Measurements from ENCODE around the gene FSD1L. TPM values are rescaled to one million over a fixed set of nuclear protein-coding genes. Genes with fewer than 3 reads are reported as not detected.

FSD1L gene
- 10 to 100 TPM in 2 of 4 donors, 1 to 10 TPM in 2; 8.5 to 19.6 (median 12.4) TPM for total RNA-seq

DNA sequence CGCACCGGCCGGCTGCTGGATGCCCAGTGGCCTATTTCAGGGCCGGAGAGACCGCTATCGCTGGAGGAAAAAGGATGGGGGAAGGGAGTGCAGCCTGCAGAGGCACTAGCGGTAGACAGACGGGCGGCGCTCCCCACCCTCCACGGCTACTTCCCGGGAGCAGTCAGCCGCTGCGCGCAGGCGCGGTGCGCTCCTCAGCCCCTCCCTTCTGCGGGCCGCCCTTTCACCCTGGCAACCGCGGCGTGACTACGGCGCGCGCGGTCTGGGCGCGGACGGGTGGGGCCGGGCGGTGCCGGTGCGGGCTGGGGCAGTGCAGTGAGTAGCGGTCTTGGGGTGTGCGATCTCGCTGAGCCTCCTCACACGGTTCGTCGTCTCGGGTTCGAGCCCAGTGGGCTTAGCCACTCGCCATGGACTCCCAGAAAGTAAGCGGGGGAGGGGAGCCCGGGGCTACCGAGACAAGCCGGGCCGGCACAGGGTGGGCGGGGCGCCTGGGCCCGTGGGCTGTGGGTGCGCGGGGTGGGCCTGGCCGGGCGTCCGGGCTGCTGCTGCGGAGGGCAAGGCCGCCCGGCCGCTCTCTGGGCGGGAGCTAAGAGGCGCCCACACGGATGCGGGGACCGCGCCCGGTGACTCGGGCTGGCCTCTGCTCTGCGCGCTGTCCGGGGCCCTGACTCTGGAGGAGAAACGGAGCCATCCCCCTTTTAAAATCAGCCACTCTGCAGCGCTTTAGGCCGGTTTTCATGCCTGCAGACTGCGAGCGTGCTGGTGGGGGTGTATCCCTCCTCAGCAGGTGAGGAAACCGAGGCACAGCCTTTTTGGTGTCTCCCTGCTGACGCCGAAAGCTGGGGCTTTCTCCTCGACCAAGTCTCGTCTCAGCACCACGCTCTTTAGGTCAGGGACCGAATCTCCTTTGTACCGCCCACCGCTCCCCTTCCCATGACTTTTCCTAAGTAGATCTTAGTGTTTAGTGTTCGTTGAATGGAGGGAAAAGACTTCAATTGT lies at the start of gene FSD1L:
TSS of gene FSD1L (plus strand) at position 221 of the 999 bp plus-strand sequence. CDS start at position 408, 187 bp downstream.
- Histone ChIP-seq H3K36me3 (no peaks in the 10 kb centered on the region), H3K4me3 (peak within 1 kb of the TSS; percentile 70 to 94 (median 74)), H3K9me3 (no peaks in the 10 kb centered on the region), H3K4me1 (peaks cover 49 to 60% of the 10 kb centered on the region in 2 donors), H3K27me3 (no peaks in the 10 kb centered on the region), H3K27ac (peak within 1 kb of the TSS; percentile 93 to 96 (median 95))
- in situ Hi-C loops (cut with MboI; ENCODE audit: low sequenced_read_pairs in 4 of 4) (loop anchor here in 2 of 4 donors (25.0 kb wide), 2 partner anchors 239 to 264 kb away; partner anchors contain the start of gene TMEM38B (in 1 of the 2)), intact Hi-C loops (cut with DNase I; ENCODE audit: low total_unique reads) (loop anchor here (10.0 kb wide), 2 partner anchors 107 to 453 kb away; partner anchors contain the start of gene FKTN)
- ATAC-seq (peak; percentile 57 to 66), DNase-seq (peak; percentile 88 to 94)
- peak; percentile 86 to 97 for TF ChIP-seq POLR2A (IDR thresholded peaks at IDR 0.05)
- TF ChIP-seq, protein P1, sequence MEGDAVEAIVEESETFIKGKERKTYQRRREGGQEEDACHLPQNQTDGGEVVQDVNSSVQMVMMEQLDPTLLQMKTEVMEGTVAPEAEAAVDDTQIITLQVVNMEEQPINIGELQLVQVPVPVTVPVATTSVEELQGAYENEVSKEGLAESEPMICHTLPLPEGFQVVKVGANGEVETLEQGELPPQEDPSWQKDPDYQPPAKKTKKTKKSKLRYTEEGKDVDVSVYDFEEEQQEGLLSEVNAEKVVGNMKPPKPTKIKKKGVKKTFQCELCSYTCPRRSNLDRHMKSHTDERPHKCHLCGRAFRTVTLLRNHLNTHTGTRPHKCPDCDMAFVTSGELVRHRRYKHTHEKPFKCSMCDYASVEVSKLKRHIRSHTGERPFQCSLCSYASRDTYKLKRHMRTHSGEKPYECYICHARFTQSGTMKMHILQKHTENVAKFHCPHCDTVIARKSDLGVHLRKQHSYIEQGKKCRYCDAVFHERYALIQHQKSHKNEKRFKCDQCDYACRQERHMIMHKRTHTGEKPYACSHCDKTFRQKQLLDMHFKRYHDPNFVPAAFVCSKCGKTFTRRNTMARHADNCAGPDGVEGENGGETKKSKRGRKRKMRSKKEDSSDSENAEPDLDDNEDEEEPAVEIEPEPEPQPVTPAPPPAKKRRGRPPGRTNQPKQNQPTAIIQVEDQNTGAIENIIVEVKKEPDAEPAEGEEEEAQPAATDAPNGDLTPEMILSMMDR (IDR thresholded peaks at IDR 0.05 in 4 of 5, conservative IDR thresholded peaks at IDR 0.05 in 1 of 5) = peak in 2 of 5 experiments; percentile 8 to 32

DNA sequence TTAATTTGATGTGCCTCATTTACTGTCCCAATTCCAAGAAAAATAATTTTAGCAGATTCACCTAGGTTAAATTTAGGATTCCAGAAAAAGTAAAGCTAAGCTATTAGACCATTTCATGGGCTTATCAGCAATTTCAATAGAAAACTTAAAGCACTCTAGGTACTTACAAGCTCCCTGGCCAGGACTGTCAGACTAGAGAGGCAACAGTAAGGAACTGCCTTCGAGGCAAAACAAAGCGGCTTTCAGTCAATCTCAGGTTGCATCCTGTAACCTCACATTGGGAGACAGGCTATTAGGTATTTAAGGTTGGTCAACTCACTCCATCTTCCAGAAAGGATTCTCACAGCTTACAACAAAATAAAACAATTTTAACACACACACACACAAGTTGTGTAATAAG lies 48.7 kb upstream of the FSD1L start:
- Histone ChIP-seq H3K36me3 (no peaks in the 10 kb centered on the region), H3K27me3 (no peaks in the 10 kb centered on the region), H3K4me3 (no peak overlapping the region), H3K27ac (no peak overlapping the region), H3K9me3 (no peaks in the 10 kb centered on the region), H3K4me1 (no peaks in the 10 kb centered on the region)
- in situ Hi-C loops (cut with MboI; ENCODE audit: low sequenced_read_pairs in 4 of 4) = loop anchor here in 1 of 4 donors (25.0 kb wide), 1 partner anchor 112 kb away; no protein-coding TSS in a partner anchor
- DNase-seq = no peak
- no peak for ATAC-seq
- intact Hi-C loops (cut with DNase I; ENCODE audit: low total_unique reads) = no loop called here
- TF ChIP-seq POLR2A (IDR thresholded peaks at IDR 0.05) = no peak
- TF ChIP-seq, protein P1 (IDR thresholded peaks at IDR 0.05 in 4 of 5, conservative IDR thresholded peaks at IDR 0.05 in 1 of 5) = no peak

DNA sequence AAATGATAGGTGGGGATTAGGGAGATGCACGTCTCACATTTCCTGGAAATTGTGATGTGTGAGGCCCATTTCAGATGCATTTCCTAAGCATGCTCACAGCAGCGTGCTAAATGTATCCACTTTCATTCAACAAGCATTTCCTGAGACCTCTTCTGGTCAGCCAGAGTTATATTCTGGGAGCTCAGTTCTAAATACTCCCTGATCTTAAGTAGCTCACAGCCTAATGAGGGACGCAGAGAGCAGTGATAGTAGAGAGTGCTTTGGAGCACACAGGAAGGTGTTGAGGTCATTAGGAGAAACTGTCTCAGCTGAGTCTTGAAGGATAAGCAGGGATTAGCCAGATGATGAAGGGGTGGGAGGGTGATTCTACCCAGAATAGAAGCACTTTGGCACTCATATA lies 46.2 kb upstream of the FSD1L start:
- intact Hi-C loops (cut with DNase I; ENCODE audit: low total_unique reads) (no loop called here), in situ Hi-C loops (cut with MboI; ENCODE audit: low sequenced_read_pairs in 4 of 4) (loop anchor here in 3 of 4 donors (10.0 to 25.0 kb wide), 4 partner anchors 237 to 614 kb away; no protein-coding TSS in a partner anchor)
- no peak overlapping the region for H3K27ac ChIP-seq
- no peak overlapping the region for H3K4me3 ChIP-seq
- DNase-seq (no peak), ATAC-seq (no peak)
- no peaks in the 10 kb centered on the region for H3K9me3 ChIP-seq
- TF ChIP-seq, protein P1 (IDR thresholded peaks at IDR 0.05 in 4 of 5, conservative IDR thresholded peaks at IDR 0.05 in 1 of 5) = no peak
- TF ChIP-seq POLR2A (IDR thresholded peaks at IDR 0.05) = no peak
- H3K36me3 ChIP-seq = no peaks in the 10 kb centered on the region
- H3K4me1 ChIP-seq = no peaks in the 10 kb centered on the region
- H3K27me3 ChIP-seq = no peaks in the 10 kb centered on the region

DNA sequence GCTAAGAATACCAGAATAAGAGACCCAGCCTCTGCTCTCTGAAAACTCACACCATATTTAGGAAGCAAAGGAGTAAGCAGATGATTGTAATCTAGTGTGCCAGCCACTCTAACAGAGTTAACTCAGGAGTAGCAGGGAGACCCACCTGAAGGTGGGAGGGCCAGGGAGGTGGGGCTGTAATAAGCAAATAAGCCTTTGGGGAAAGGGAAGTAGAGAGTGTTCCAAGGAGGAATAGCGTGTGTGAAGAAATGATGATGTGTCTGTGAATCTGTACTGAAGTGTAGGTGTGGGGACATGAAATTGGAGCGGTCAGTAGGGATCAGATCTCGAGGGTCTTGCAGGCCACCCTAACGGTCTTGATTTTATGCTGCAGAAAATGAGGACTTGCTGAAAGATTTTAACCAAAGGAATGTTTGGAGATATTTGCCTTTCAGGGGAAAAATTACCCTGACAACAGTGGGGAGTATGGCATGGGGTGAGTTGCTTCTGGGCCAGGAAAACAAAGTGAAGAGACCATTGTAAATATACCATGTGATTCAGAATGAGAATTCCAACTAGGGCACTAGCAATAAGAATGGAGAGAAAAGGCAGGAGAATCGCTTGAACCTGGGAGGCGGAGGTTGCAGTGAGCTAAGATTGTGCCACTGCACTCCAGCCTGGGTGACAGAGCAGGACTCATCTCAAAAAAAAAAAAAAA lies 44.1 kb upstream of the FSD1L start:
- Histone ChIP-seq H3K4me1 (no peaks in the 10 kb centered on the region), H3K27me3 (no peaks in the 10 kb centered on the region), H3K36me3 (no peaks in the 10 kb centered on the region), H3K9me3 (no peaks in the 10 kb centered on the region), H3K27ac (no peak overlapping the region), H3K4me3 (no peak overlapping the region)
- TF ChIP-seq POLR2A (IDR thresholded peaks at IDR 0.05) = no peak
- TF ChIP-seq, protein P1 (IDR thresholded peaks at IDR 0.05 in 4 of 5, conservative IDR thresholded peaks at IDR 0.05 in 1 of 5) = no peak
- intact Hi-C loops (cut with DNase I; ENCODE audit: low total_unique reads) (no loop called here), in situ Hi-C loops (cut with MboI; ENCODE audit: low sequenced_read_pairs in 4 of 4) (loop anchor here in 3 of 4 donors (10.0 to 25.0 kb wide), 4 partner anchors 239 to 616 kb away; no protein-coding TSS in a partner anchor)
- DNase-seq = no peak
- no peak for ATAC-seq
